Measurements from ENCODE around the gene FANCC. TPM values are rescaled to one million over a fixed set of nuclear protein-coding genes. Genes with fewer than 3 reads are reported as not detected.

Gene FANCC
- total RNA-seq, 1 experiment from 2014 or later: 44.7 TPM

GRCh38 chr9:95249986-95250385 is 67.5 kb downstream of the FANCC start:
- H3K4me2 ChIP-seq: no peak overlapping the region
- TF ChIP-seq EZH2 (IDR thresholded peaks at IDR 0.05; ENCODE audit: low read depth) (no peak), CTCF (conservative IDR thresholded peaks at IDR 0.05) (no peak)
- H3K4me3 ChIP-seq: no peak overlapping the region
- no peak overlapping the region for H3K27ac ChIP-seq
- H3K36me3 ChIP-seq (ENCODE audit: low read depth): 0 out of 2 replicates have a peak, but pooled peaks cover 5% of the 10 kb centered on the region
- no TSS peak for BruUV-seq (replicated peaks)
- peak in 1 of 2 experiments; percentile 26 for DNase-seq
- intact Hi-C loops (cut with micrococcal nuclease; ENCODE audit: unreplicated experiment): no loop called here
- CTCF ChIA-PET: interaction anchor here (0.5 kb wide), 1 partner anchor 1240 kb away, joined by 4 read pairs; no protein-coding TSS in a partner anchor
- H3K9me3 ChIP-seq (ENCODE audit: insufficient read depth, low read depth): no peaks in the 10 kb centered on the region
- H3K9me2 ChIP-seq (ENCODE audit: insufficient read depth): peaks cover 8% of the 10 kb centered on the region
- no peak overlapping the region for H2AFZ ChIP-seq
- H3F3A ChIP-seq (ENCODE audit: insufficient read depth, low read depth): no peaks in the 10 kb centered on the region
- no peaks in the 10 kb centered on the region for H3K27me3 ChIP-seq (ENCODE audit: insufficient read depth, low read depth)
- POLR2A ChIA-PET (ENCODE audit: unreplicated experiment): interaction anchor here (0.6 kb wide), 1 partner anchor 67 kb away, joined by 4 read pairs; no protein-coding TSS in a partner anchor
- no peaks in the 10 kb centered on the region for H4K20me1 ChIP-seq (ENCODE audit: insufficient read depth)
- H3K79me2 ChIP-seq (ENCODE audit: low read depth): no peaks in the 10 kb centered on the region
- no peaks in the 10 kb centered on the region for H3K4me1 ChIP-seq (replicated peaks; ENCODE audit: insufficient read depth)

- Histone ChIP-seq H2AFZ (no peak overlapping the region), H3K9me3 (ENCODE audit: insufficient read depth, low read depth) (no peaks in the 10 kb centered on the region), H3F3A (ENCODE audit: insufficient read depth, low read depth) (no peaks in the 10 kb centered on the region), H3K36me3 (ENCODE audit: low read depth) (0 out of 2 replicates have a peak, but pooled peaks cover 5% of the 10 kb centered on the region), H4K20me1 (ENCODE audit: insufficient read depth) (no peaks in the 10 kb centered on the region), H3K4me2 (no peak overlapping the region), H3K79me2 (ENCODE audit: low read depth) (no peaks in the 10 kb centered on the region), H3K27me3 (ENCODE audit: insufficient read depth, low read depth) (no peaks in the 10 kb centered on the region), H3K9me2 (ENCODE audit: insufficient read depth) (peaks cover 8% of the 10 kb centered on the region), H3K4me3 (no peak overlapping the region), H3K4me1 (replicated peaks; ENCODE audit: insufficient read depth) (no peaks in the 10 kb centered on the region), H3K27ac (no peak overlapping the region)
- intact Hi-C loops (cut with micrococcal nuclease; ENCODE audit: unreplicated experiment): no loop called here
- ChIA-PET POLR2A (ENCODE audit: unreplicated experiment) (interaction anchor here (0.6 kb wide), 1 partner anchor 1019 kb away, joined by 6 read pairs; no protein-coding TSS in a partner anchor), CTCF (no interaction called here)
- DNase-seq: no peak
- no peak for TF ChIP-seq CTCF (conservative IDR thresholded peaks at IDR 0.05)
- TF ChIP-seq EZH2 (IDR thresholded peaks at IDR 0.05; ENCODE audit: low read depth): no peak
- BruUV-seq (replicated peaks): no TSS peak
Measured at GRCh38 chr9:95246547-95246946, 71.0 kb downstream of the FANCC start.

- Histone ChIP-seq H3K36me3 (ENCODE audit: low read depth) (0 out of 2 replicates have a peak, but pooled peaks cover 5% of the 10 kb centered on the region), H3K4me1 (replicated peaks; ENCODE audit: insufficient read depth) (no peaks in the 10 kb centered on the region), H3K4me3 (no peak overlapping the region), H3K9me3 (ENCODE audit: insufficient read depth, low read depth) (no peaks in the 10 kb centered on the region), H3K9me2 (ENCODE audit: insufficient read depth) (peaks cover 2% of the 10 kb centered on the region; the same call in 1 of the 2 replicates), H3F3A (ENCODE audit: insufficient read depth, low read depth) (no peaks in the 10 kb centered on the region), H2AFZ (no peak overlapping the region), H3K4me2 (no peak overlapping the region), H4K20me1 (ENCODE audit: insufficient read depth) (no peaks in the 10 kb centered on the region), H3K79me2 (ENCODE audit: low read depth) (no peaks in the 10 kb centered on the region), H3K27ac (no peak overlapping the region), H3K27me3 (ENCODE audit: insufficient read depth, low read depth) (no peaks in the 10 kb centered on the region)
- ChIA-PET POLR2A (ENCODE audit: unreplicated experiment) (no interaction called here), CTCF (interaction anchor here (0.7 kb wide), 1 partner anchor 192 kb away, joined by 7 read pairs; no protein-coding TSS in a partner anchor)
- DNase-seq: no peak
- intact Hi-C loops (cut with micrococcal nuclease; ENCODE audit: unreplicated experiment): no loop called here
- BruUV-seq (replicated peaks): no TSS peak
- TF ChIP-seq CTCF (conservative IDR thresholded peaks at IDR 0.05): no peak
Measured at GRCh38 chr9:95242613-95243012, 74.9 kb downstream of the FANCC start.
